Peyer's patch (tissue), 4 donors: ENCODE results near the gene LTBP4. TPM values are rescaled to one million over a fixed set of nuclear protein-coding genes. Genes with fewer than 3 reads are reported as not detected.
"Not testable (repeated sequence)": the region's sequence is repeated elsewhere in the genome, so short reads cannot be mapped to it uniquely, and the experiment has no call there.

Source experiments
- DNase-seq, 3 donors: peaks; one replicate each; pipeline ENCODE4 v3.0.0-alpha.2; 2017 to 2019
- H3K27ac ChIP-seq, 4 donors: fragments of 200-600 bp; sonication (generic); one replicate each; pipeline ENCODE4 v1.5.1; 2016 to 2019
- H3K27me3 ChIP-seq, 2 donors: fragments of 200-600 bp; sonication (generic); one replicate each; pipeline ENCODE4 v1.5.1; 2019
- H3K36me3 ChIP-seq, 3 donors: fragments of 200-600 bp; sonication (generic); one replicate each; pipeline ENCODE4 v1.5.1; 2016 to 2019
- H3K4me1 ChIP-seq, 4 donors: fragments of 200-600 bp; sonication (generic); one replicate each; pipeline ENCODE4 v1.5.1; 2016 to 2019
- H3K4me3 ChIP-seq, 4 donors: fragments of 200-600 bp; sonication (generic); 1 replicate in 3 of 4; 2 replicates in 1 of 4; pipeline ENCODE4 v1.5.1; 2016 to 2019; ENCODE audit warnings: mild to moderate bottlenecking in 1 of 4
- H3K9me3 ChIP-seq, 4 donors: fragments of 200-600 bp; sonication (generic); one replicate each; pipeline ENCODE4 v1.5.1; 2016 to 2019; ENCODE audit warnings: mild to moderate bottlenecking in 1 of 4
- POLR2A ChIP-seq, 2 donors: fragments of 450-650 bp; IDR thresholded peaks; one replicate each; pipeline ENCODE4 v1.5.1; 2017; ENCODE audit warnings: antibody characterized with exemption in 2 of 2, mild to moderate bottlenecking in 2 of 2, moderate library complexity in 2 of 2
- total RNA-seq, 4 donors: library from RNA; depleted of rRNA; stranded (reverse); fragments of >200 nt; gene quantifications; one replicate each; pipeline ENCODE4 v1.1.0, GENCODE V29; 2016
- TF ChIP-seq, protein P1 (sequence below), 6 experiments: fragments of 450-650 bp in 4 of 6; fragments of 200-600 bp in 2 of 6; sonication (generic) in 1 of 6; IDR thresholded peaks; one replicate each; pipeline ENCODE4 v1.5.1; 2017 to 2019; ENCODE audit warnings: antibody characterized with exemption in 6 of 6, mild to moderate bottlenecking in 3 of 6, moderate library complexity in 1 of 6

Gene LTBP4
- total RNA-seq, 4 donors from 2014 or later, result 164 to 484 (median 329) TPM

DNA sequence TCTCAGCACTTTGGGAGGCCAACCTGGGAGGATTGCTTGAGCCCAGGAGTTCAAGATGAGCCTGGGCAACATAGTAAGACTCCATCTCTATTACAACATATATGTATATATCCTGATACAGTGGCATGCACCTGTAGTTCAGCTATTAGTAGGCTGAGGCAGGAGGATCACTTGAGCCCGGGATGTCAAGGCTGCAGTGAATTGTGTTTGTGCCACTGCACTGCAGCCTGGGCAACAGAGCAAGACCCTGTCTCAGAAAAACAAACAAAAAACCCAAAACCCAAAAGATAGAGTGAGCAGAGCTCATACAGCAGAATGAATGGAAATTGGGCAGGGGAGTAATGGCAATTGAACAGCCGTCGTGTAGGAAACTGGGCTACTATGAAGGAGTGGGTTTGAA, 41.8 kb upstream of the LTBP4 start:
- no peak overlapping the region for H3K27ac ChIP-seq
- no peaks in the 10 kb centered on the region for H3K4me1 ChIP-seq
- no peak overlapping the region for H3K4me3 ChIP-seq
- H3K27me3 ChIP-seq, result peaks cover 0 to 4% of the 10 kb centered on the region in 2 donors
- no peak for DNase-seq
- TF ChIP-seq, protein P1, sequence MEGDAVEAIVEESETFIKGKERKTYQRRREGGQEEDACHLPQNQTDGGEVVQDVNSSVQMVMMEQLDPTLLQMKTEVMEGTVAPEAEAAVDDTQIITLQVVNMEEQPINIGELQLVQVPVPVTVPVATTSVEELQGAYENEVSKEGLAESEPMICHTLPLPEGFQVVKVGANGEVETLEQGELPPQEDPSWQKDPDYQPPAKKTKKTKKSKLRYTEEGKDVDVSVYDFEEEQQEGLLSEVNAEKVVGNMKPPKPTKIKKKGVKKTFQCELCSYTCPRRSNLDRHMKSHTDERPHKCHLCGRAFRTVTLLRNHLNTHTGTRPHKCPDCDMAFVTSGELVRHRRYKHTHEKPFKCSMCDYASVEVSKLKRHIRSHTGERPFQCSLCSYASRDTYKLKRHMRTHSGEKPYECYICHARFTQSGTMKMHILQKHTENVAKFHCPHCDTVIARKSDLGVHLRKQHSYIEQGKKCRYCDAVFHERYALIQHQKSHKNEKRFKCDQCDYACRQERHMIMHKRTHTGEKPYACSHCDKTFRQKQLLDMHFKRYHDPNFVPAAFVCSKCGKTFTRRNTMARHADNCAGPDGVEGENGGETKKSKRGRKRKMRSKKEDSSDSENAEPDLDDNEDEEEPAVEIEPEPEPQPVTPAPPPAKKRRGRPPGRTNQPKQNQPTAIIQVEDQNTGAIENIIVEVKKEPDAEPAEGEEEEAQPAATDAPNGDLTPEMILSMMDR (IDR thresholded peaks at IDR 0.05), result no peak
- no peak for TF ChIP-seq POLR2A (IDR thresholded peaks at IDR 0.05)
- no peaks in the 10 kb centered on the region for H3K36me3 ChIP-seq
- H3K9me3 ChIP-seq, result no peaks in the 10 kb centered on the region

DNA sequence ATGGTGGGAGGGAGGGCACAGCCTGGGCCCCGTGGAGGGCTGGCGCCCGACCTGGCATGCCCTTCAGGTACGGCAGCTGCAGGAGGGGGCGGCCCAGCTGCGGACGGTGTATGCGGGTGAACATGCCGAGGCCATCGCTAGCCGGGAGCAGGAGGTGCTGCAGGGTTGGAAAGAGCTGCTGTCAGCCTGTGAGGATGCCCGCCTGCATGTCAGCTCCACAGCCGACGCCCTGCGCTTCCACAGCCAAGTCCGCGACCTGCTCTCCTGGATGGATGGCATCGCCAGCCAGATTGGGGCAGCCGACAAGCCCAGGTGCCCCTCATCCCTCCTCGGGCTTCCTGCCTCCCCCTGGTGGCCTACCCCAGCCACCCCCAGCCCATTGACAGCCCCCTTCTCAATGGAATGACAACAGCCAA, 41.1 kb upstream of the LTBP4 start:
- no peaks in the 10 kb centered on the region for H3K36me3 ChIP-seq
- no peaks in the 10 kb centered on the region for H3K4me1 ChIP-seq
- no peak overlapping the region for H3K27ac ChIP-seq
- TF ChIP-seq POLR2A (IDR thresholded peaks at IDR 0.05), result no peak
- no peaks in the 10 kb centered on the region for H3K27me3 ChIP-seq
- no peaks in the 10 kb centered on the region for H3K9me3 ChIP-seq
- no peak for DNase-seq
- H3K4me3 ChIP-seq, result no peak overlapping the region

DNA sequence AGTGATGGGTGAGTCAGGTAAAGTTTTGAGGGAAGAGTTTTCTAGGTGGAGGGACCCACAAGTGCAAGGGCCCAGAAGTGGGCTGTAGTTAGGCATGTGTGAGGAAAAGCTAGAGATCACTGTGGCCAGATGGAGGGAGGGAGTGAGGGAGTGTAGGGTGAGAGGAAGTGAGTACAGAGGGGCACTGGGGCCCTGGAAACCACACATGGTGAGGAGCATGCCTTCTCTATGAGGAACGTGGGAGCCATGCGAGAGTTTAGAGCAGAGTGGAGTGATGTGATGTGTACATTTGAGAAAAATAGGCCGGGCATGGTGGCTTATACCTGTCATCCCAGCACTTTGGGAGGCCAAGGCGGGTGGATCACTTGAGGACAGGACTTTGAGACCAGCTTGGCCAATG, 39.2 kb upstream of the LTBP4 start:
- no peaks in the 10 kb centered on the region for H3K27me3 ChIP-seq
- H3K4me1 ChIP-seq, result no peaks in the 10 kb centered on the region
- no peaks in the 10 kb centered on the region for H3K9me3 ChIP-seq
- H3K4me3 ChIP-seq, result no peak overlapping the region
- no peak for TF ChIP-seq POLR2A (IDR thresholded peaks at IDR 0.05)
- TF ChIP-seq, protein P1 (IDR thresholded peaks at IDR 0.05), result no peak
- no peak overlapping the region for H3K27ac ChIP-seq
- no peak for DNase-seq
- H3K36me3 ChIP-seq, result no peaks in the 10 kb centered on the region

DNA sequence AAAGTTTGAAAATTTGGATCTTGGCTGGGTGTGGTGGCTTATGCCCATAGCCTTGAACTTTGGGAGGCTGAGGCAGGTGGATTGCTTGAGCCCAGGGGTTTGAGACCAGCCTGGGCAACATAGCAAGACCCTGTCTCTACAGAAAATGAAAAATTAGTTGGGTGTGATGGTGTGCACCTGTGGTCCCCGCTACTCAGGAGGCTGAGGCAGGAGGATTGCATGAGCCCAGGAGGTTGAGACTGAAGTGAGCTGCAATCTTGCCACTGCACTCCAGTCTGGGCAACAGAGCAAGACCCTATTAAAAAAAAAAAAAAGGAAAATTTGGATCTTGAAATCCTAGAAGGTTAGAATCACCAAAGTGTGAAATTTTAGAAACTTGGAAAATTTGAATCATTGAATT, 36.6 kb upstream of the LTBP4 start:
- not testable (repeated sequence) for DNase-seq, H3K27ac ChIP-seq, H3K9me3 ChIP-seq, H3K36me3 ChIP-seq, H3K4me1 ChIP-seq, H3K4me3 ChIP-seq
- peaks cover 0 to 13% of the 10 kb centered on the region in 2 donors for H3K27me3 ChIP-seq

DNA sequence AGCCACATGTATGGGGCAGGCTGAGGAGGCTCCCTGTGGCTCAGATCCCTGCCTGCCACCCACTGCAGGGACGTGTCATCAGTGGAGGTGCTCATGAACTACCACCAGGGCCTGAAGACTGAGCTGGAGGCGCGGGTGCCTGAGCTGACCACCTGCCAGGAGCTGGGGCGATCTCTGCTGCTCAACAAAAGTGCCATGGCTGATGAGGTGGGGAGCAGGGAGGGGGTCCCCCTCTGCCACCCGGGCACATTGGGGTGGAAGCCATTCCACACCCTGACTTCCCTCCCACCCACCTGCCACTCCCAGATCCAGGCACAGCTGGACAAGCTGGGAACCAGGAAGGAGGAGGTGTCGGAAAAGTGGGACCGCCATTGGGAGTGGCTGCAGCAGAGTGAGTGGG, 35.8 kb upstream of the LTBP4 start:
- no peak overlapping the region for H3K4me3 ChIP-seq
- peaks cover 0 to 13% of the 10 kb centered on the region in 2 donors for H3K27me3 ChIP-seq
- TF ChIP-seq, protein P1 (IDR thresholded peaks at IDR 0.05), result no peak
- TF ChIP-seq POLR2A (IDR thresholded peaks at IDR 0.05), result no peak
- no peak overlapping the region for H3K27ac ChIP-seq
- no peak for DNase-seq
- peaks cover 0 to 12% (median 6%) of the 10 kb centered on the region in 4 donors for H3K4me1 ChIP-seq
- H3K36me3 ChIP-seq, result no peaks in the 10 kb centered on the region
- no peaks in the 10 kb centered on the region for H3K9me3 ChIP-seq

DNA sequence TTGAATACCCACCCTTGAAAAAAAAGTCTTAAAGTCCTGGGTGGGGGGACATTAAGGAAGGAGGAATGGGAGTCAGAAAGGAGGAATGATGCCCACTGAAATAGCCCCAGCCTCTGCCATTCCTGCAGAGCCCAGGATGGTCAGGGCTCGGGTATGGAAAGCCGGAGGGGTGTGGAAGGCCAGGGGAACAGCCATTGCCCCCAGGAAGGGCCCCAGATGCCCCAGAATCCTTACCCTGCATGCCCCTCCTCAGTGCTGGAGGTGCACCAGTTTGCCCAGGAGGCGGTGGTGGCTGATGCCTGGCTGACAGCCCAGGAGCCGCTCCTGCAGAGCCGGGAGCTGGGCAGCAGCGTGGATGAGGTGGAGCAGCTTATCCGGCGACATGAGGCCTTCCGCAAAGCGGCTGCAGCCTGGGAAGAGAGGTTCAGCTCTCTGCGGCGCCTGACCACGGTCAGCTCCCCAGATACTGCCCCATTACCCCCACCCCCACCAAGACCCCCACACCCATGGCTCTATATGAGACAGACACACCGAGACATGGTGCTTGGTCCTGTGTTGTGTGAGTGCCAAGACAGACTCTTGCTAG, 35.2 kb upstream of the LTBP4 start:
- DNase-seq, result no peak
- no peaks in the 10 kb centered on the region for H3K9me3 ChIP-seq
- H3K4me3 ChIP-seq, result no peak overlapping the region
- no peak overlapping the region for H3K27ac ChIP-seq
- peaks cover 0 to 12% (median 6%) of the 10 kb centered on the region in 4 donors for H3K4me1 ChIP-seq
- TF ChIP-seq POLR2A (IDR thresholded peaks at IDR 0.05), result no peak
- TF ChIP-seq, protein P1 (IDR thresholded peaks at IDR 0.05), result no peak
- H3K27me3 ChIP-seq, result peaks cover 0 to 13% of the 10 kb centered on the region in 2 donors
- no peaks in the 10 kb centered on the region for H3K36me3 ChIP-seq
